Measurements from ENCODE around the gene USP20. TPM values are rescaled to one million over a fixed set of nuclear protein-coding genes. Genes with fewer than 3 reads are reported as not detected.
A peak's percentile ranks its signal among the peaks of the same experiment; 100 is the strongest.

Gene USP20
- total RNA-seq, 4 donors from 2014 or later: 23.9 to 61.8 (median 52.0) TPM

DNA sequence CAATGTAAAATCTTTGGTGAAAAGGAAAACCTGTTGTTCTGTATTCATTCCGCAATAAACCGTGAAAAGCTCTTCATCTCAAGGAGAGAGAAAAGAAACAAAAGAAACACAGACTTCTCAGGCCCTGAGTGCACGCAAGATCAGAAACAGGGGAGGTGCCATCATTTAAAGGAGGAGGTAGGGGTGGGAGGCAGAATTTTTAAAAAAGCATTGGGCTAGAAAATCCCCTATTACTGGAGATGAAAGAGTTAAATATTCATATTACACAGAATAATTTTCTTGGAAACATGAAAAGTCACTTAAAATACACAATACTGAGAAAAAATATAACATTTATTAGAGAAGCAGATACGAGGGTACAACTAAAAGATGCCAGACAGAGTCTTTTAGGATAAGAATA lies 56.3 kb downstream of the USP20 start:
- 28 to 38% methylated on average over 4 of the region's 4 CpGs for WGBS, 2 donors
- Histone ChIP-seq H3K27ac (peak overlapping the region; percentile 62 to 86 (median 76)), H3K9me3 (no peaks in the 10 kb centered on the region), H3K4me3 (replicated peaks in 1 of 3) (no peak overlapping the region), H3K36me3 (peaks cover 15 to 19% of the 10 kb centered on the region in 2 donors), H3K4me1 (peaks cover 40 to 47% of the 10 kb centered on the region in 2 donors), H3K27me3 (no peaks in the 10 kb centered on the region)
- intact Hi-C loops (cut with DNase I): no loop called here
- DNase-seq: peak; percentile 38 to 39
- TF ChIP-seq CTCF (IDR thresholded peaks at IDR 0.05) (no peak), POLR2A (IDR thresholded peaks at IDR 0.05) (no peak)

DNA sequence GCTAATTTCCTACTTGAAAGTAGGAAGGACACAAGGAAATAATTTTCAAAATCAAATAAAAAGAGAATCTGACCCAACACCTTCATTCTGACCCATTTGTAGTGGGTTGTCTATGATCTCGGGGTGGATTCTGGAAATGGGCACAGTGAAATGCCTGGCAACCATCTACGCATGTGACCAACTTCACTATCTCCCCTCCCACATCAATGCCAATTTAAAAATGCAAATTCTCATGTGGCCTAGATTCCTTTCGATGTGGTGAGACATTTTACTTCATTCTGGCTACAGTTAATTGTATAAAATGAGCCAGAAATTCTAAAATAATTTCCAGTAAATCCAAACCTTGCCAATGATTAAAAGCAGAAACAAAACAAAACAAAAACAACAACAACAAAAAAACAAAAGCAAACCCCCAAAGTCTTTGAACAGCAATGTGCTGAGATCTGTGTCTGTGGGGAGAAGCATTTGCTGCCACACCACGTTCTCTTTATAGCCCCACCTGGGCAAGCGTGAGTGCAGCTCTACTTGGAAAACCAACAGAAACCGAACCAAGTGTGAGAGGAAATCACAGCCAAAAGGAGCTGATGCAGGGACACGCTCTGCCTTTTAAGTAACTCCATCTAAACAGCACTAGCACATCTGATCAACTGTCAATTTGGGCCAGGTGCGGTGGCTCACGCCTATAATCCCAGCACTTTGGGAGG lies 59.0 kb downstream of the USP20 start:
- peaks cover 11 to 22% of the 10 kb centered on the region in 2 donors for H3K36me3 ChIP-seq
- H3K4me3 ChIP-seq (replicated peaks in 1 of 3): no peak overlapping the region
- TF ChIP-seq POLR2A (IDR thresholded peaks at IDR 0.05): no peak
- no peak for TF ChIP-seq CTCF (IDR thresholded peaks at IDR 0.05)
- WGBS, 2 donors: 67% methylated on average over 9 of the region's 9 CpGs
- peak overlapping the region; percentile 62 to 86 (median 76) for H3K27ac ChIP-seq
- H3K27me3 ChIP-seq: no peaks in the 10 kb centered on the region
- intact Hi-C loops (cut with DNase I): no loop called here
- DNase-seq: peak; percentile 49 to 64
- H3K4me1 ChIP-seq: peaks cover 42% of the 10 kb centered on the region in 2 donors
- no peaks in the 10 kb centered on the region for H3K9me3 ChIP-seq

DNA sequence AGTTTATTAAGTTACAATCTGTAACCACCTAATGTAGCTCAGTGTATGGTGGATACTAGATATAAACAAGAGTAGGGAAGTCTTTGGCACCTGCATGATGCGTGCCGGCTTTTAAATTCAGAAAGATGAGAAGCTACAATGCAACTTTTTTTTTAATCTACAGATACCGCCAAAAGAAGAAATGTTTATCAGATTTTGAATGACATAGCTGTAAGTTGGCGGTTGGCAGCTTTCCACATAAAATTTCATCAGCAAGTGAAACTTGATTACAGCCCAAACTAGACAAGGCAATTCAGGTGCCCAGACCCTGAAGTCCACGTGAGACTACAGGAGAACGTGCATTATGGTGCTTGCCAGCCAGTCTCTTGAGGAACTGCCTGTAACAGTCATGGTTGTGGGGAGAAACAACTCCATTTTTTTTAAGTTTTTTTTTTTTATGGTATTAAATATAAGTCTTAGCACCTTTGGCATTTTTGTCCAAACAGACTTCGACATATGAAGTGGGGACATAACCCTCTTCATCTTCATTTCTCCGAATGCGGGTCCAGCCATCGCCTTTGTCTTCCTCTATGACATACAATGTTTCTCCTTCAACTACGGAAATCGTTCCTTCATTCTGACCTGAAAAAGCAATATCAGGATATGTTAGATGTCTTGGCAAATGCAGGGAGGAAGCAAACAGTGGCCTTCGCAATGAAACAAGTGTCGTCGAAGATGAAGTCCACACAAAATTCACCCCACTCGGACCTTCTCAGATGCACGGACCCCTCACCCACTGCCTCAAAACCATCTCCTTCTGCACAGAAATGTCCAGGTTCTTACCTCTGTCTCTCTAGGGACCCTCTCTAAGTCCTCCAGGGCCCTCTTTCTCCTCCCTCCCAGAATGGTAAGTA lies 60.4 kb downstream of the USP20 start:
- peaks cover 10 to 29% of the 10 kb centered on the region in 2 donors for H3K36me3 ChIP-seq
- H3K27ac ChIP-seq: peak overlapping the region in 1 of 3 donors; percentile 8
- intact Hi-C loops (cut with DNase I): no loop called here

GRCh38 chr9:129897263-129897662 lies 62.0 kb downstream of the USP20 start:
- no peak for DNase-seq
- intact Hi-C loops (cut with DNase I): no loop called here
- 93 to 95% methylated on average over 6 of the region's 6 CpGs for WGBS, 2 donors
- Histone ChIP-seq H3K27ac (peak overlapping the region in 1 of 3 donors; percentile 1), H3K36me3 (peaks cover 20 to 32% of the 10 kb centered on the region in 2 donors), H3K27me3 (no peaks in the 10 kb centered on the region), H3K9me3 (no peaks in the 10 kb centered on the region), H3K4me1 (peaks cover 24 to 27% of the 10 kb centered on the region in 2 donors), H3K4me3 (replicated peaks in 1 of 3) (no peak overlapping the region)
- TF ChIP-seq POLR2A (IDR thresholded peaks at IDR 0.05): no peak
- no peak for TF ChIP-seq CTCF (IDR thresholded peaks at IDR 0.05)

More for the DNA sequence above, 60.4 kb downstream of the USP20 start:
- TF ChIP-seq POLR2A (IDR thresholded peaks at IDR 0.05) (no peak), CTCF (IDR thresholded peaks at IDR 0.05) (no peak)
- WGBS, 2 donors: 93 to 94% methylated on average over 17 of the region's 17 CpGs
- no peaks in the 10 kb centered on the region for H3K9me3 ChIP-seq
- no peak overlapping the region for H3K4me3 ChIP-seq (replicated peaks in 1 of 3)
- peaks cover 35 to 40% of the 10 kb centered on the region in 2 donors for H3K4me1 ChIP-seq
- H3K27me3 ChIP-seq: no peaks in the 10 kb centered on the region
- DNase-seq: no peak

All from thyroid gland (tissue), 4 donors.